IPS-15b (cell line): ENCODE measurements around the gene LRRC4C.

Experiments used
- H3K27me3 ChIP-seq: one replicate; pipeline ENCODE4 v1.6.1; 2013; ENCODE audit warnings: low read length; ENCODE audit not compliant: control insufficient read depth, insufficient read depth
- H3K36me3 ChIP-seq: one replicate; pipeline ENCODE4 v1.6.1; 2013; ENCODE audit warnings: low read length; ENCODE audit not compliant: control insufficient read depth, insufficient read depth
- H3K4me1 ChIP-seq: one replicate; pipeline ENCODE4 v1.6.1; 2013; ENCODE audit warnings: mild to moderate bottlenecking, low read length; ENCODE audit not compliant: control insufficient read depth, insufficient read depth
- H3K4me3 ChIP-seq: one replicate; pipeline ENCODE4 v1.5.1; 2013; ENCODE audit warnings: low read depth, low read length
- H3K9ac ChIP-seq: one replicate; pipeline ENCODE4 v1.6.1; 2013; ENCODE audit warnings: low read depth, mild to moderate bottlenecking, low read length
- H3K9me3 ChIP-seq: one replicate; pipeline ENCODE4 v1.6.1; 2013; ENCODE audit warnings: mild to moderate bottlenecking, low read length; ENCODE audit not compliant: control insufficient read depth, insufficient read depth

Gene LRRC4C

DNA sequence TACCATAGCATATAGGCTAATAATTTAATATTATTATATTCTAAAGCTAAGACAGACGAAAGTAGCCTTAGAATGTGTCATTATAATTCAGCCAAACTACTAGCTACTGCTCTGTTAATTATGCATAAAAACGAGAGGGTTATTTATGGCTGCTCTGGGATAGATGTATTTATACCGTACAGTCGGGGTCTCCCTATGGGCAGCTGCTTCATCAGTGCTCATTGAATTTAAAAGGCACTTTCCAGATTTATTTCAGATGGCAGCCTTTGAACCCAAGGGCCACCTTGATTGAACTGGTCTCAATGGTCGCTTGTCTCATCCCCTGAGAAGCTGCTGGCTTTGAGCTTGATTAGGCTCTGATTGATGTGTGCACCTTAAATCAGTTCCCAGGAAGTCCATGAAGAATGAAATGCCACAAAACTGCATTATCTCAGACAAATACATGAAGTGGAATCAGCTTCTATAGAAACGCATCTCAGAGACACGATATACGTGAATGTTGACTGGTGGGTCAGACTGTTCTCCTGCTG lies 377.6 kb downstream of the LRRC4C start:
- H3K27me3 ChIP-seq = no peaks in the 10 kb centered on the region
- no peaks in the 10 kb centered on the region for H3K4me1 ChIP-seq
- H3K9ac ChIP-seq = no peak overlapping the region
- no peaks in the 10 kb centered on the region for H3K9me3 ChIP-seq
- no peaks in the 10 kb centered on the region for H3K36me3 ChIP-seq
- no peak overlapping the region for H3K4me3 ChIP-seq

DNA sequence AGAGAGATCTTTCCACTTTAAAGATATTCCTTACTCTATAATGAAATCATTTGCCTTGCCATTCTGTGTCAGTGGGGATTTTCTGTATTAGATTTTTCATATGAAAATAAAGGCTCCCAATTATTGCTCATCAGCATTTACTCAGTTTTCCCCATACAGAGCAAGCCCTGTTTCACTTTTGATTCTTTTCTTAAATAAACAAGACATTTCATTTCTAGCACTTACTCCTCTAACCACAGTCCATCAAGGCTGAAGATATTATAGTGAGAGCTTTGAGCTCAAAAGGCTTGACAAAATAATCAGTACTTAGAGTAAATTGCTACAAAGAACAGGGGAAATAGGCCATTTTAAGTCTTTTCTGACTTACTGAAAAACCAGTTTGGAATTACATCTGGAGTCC lies 385.1 kb downstream of the LRRC4C start:
- Histone ChIP-seq H3K9me3 (no peaks in the 10 kb centered on the region), H3K9ac (no peak overlapping the region), H3K4me3 (no peak overlapping the region), H3K36me3 (no peaks in the 10 kb centered on the region), H3K4me1 (no peaks in the 10 kb centered on the region), H3K27me3 (no peaks in the 10 kb centered on the region)

DNA sequence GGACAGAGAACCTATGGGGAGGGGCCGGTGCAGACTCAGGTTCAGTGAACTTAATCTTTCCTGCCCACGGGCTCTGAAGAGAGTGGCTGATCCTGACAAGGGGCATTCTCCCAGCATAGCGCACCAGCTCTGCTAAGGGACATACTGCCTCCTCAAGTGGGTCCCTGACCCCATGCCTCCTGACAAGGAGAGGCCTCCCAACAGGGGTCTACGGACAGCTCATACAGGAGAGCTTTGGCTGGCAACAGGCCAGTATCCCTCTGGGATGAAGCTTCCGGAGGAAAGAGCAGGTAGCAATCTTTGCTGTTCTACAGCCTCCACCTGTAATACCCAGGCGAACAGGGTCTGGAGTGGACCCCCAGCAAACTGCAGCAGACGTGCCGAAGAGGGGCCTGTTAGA lies 394.0 kb downstream of the LRRC4C start:
- no peaks in the 10 kb centered on the region for H3K9me3 ChIP-seq
- H3K36me3 ChIP-seq = no peaks in the 10 kb centered on the region
- no peaks in the 10 kb centered on the region for H3K4me1 ChIP-seq
- no peaks in the 10 kb centered on the region for H3K27me3 ChIP-seq
- no peak overlapping the region for H3K9ac ChIP-seq
- no peak overlapping the region for H3K4me3 ChIP-seq

DNA sequence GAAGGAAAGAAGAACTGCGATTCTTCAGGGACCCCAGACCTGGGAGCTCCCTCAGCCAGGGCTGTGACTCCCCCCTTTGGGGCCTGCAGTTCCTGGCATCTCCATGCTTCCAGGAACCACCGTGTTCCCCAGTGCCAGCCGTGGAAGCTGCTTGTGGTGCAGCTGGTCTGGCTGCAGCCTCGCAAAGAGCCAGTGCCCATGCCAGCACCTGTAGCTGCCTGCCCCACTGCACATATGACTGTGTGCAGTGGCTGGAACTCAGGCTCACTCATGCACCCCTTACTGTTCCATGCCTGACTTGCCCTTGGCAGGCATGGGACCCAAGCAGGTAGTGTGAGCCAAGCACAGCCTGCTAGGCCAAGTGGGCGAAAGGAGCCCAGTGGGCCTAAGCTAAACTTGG lies 401.3 kb downstream of the LRRC4C start:
- Histone ChIP-seq H3K9me3 (no peaks in the 10 kb centered on the region), H3K36me3 (no peaks in the 10 kb centered on the region), H3K27me3 (no peaks in the 10 kb centered on the region), H3K9ac (no peak overlapping the region), H3K4me3 (no peak overlapping the region), H3K4me1 (no peaks in the 10 kb centered on the region)

DNA sequence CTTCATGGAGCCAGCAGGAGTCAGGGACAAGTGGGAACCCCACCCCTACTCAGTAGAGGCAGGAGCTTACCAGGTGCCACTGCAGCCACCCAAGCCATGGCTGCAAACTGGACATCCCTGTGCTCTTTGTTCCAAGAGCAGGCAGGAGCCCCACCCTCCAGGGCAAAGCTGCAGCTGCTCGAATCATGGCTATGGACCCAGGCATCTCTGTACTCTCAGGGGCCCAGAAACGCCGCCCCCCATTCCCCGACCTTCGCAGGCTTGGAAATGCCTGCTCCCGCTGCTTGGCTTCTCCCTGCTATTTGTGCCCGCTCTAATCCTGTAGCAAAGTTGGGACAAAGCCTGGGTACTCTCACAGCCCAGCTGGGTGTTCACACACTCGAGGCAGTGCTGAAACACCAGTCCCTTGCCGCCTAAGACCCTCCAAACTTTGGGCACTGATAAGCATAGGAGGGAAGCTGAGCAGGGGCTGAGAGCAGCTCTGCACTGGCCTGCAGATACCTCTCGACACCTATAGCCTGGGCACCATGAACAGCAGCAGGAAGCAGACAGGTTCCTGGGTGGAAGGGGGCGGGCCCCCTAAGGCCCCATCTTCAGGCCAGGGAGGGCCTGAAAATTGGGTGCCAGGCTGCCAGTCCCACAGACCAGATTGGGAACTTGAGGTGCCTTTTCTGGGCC lies 402.4 kb downstream of the LRRC4C start:
- Histone ChIP-seq H3K4me3 (no peak overlapping the region), H3K27me3 (no peaks in the 10 kb centered on the region), H3K4me1 (no peaks in the 10 kb centered on the region), H3K36me3 (no peaks in the 10 kb centered on the region), H3K9ac (no peak overlapping the region), H3K9me3 (no peaks in the 10 kb centered on the region)

DNA sequence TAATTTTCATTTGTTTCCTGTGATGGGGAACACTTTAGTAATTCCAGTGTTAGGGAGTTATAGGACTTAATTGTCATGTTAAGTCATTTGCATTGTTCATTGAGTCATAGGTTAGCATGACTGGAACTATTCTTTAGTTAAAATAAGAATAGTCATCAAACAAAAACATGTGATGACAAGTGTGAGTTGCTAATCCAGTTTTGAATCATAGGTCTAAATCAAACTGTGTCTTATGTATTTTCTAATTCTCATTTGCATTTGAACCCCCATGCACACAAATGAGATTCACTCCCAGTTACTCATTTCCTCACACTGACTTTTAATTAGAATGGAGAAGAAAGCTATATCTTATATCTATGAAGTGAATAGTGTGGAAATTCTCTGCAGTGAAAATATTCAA lies 405.6 kb downstream of the LRRC4C start:
- Histone ChIP-seq H3K9ac (no peak overlapping the region), H3K4me3 (no peak overlapping the region), H3K27me3 (no peaks in the 10 kb centered on the region), H3K9me3 (no peaks in the 10 kb centered on the region), H3K36me3 (no peaks in the 10 kb centered on the region), H3K4me1 (no peaks in the 10 kb centered on the region)

DNA sequence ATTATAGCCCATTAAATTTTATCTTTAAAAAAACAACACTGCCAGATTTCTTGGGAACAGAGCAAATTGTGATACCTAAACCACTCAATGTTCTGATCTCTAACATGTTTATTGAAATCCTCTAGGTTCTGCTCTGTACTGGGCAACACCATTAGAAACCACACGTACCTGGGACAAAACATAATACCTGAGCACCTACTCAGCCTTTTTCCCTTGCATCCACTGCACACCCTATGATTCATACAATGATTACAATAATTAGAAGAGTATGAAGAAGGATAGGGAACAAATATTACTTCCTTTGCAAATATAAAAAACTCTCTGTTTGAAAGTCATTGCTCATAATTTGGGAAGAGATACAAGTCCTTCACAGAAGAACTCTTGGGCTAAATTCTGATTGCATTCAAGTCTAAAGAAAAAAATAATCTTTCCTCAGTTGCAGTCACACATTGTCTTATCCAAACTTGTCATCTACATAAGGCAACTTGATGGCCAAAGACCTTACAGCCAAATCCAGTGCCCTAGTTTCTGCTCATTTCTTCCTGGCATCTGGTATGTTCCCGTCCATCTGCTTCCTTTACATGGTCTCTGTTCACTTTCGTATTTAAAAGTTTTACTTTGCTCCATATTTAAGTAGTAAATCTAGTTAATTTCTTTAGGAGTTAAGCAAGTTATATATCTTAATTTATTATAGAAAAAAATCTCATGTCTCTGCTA lies 407.4 kb downstream of the LRRC4C start:
- Histone ChIP-seq H3K9me3 (no peaks in the 10 kb centered on the region), H3K4me1 (no peaks in the 10 kb centered on the region), H3K4me3 (no peak overlapping the region), H3K27me3 (no peaks in the 10 kb centered on the region), H3K36me3 (no peaks in the 10 kb centered on the region), H3K9ac (no peak overlapping the region)

DNA sequence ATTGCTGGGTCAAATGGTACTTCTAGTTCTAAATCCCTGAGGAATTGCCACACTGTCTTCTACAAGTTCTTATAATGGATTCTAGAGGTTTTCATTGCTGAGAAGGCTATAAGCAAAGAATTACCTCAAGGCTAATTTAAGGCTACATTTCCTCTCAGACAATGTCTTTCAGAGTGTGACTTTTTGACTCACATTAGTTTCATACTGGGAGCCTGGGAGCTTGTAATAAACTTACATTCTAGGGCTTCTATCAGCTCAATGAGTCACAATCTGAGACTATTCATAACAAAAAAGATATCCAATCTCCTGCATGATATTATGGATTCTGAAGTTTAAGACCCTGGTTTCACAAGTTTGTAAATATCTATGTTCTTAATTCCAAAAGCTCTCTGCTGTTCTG lies 408.7 kb downstream of the LRRC4C start:
- Histone ChIP-seq H3K4me1 (no peaks in the 10 kb centered on the region), H3K36me3 (no peaks in the 10 kb centered on the region), H3K4me3 (no peak overlapping the region), H3K9me3 (no peaks in the 10 kb centered on the region), H3K27me3 (no peaks in the 10 kb centered on the region), H3K9ac (no peak overlapping the region)

DNA sequence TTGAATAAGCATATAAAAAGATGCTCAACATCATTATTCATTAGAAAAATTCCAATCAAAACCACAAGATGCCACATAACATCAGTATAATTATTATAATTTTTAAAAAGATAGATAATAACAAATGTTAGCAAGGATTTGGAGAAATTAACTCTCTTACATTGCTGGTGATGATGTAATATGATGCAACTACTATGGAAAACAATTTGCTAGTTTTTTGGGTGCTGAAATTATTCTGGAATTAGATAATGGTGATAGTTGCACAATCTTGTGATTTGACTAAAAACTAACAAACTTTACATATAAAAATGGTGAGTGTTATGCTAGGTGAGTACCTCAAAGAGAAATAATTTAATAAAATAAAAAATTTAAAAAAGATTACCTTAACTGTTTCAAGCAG lies 412.2 kb downstream of the LRRC4C start:
- Histone ChIP-seq H3K4me1 (peaks cover 10% of the 10 kb centered on the region), H3K4me3 (no peak overlapping the region), H3K36me3 (no peaks in the 10 kb centered on the region), H3K9me3 (no peaks in the 10 kb centered on the region), H3K27me3 (no peaks in the 10 kb centered on the region), H3K9ac (no peak overlapping the region)

DNA sequence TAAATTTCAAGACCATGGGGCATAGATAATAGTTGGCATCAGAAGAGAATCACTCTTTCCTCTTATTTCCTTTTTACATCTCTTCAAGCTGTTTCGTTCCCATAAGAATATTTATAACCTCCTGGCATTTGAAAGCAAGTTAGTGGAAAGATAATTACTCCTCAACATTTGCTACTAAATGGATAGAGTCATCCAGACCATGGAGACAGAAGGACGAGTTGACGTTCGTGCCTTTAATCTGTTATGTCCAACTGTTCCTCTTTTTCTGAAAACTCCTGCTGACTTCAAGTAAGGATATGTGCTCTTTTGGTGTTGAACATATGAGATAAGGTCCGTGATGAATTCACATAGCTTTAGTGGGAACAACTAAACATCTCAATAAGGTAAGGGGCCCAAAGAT lies 414.2 kb downstream of the LRRC4C start:
- no peaks in the 10 kb centered on the region for H3K27me3 ChIP-seq
- no peak overlapping the region for H3K4me3 ChIP-seq
- H3K4me1 ChIP-seq = peaks cover 10% of the 10 kb centered on the region
- no peaks in the 10 kb centered on the region for H3K9me3 ChIP-seq
- no peak overlapping the region for H3K9ac ChIP-seq
- no peaks in the 10 kb centered on the region for H3K36me3 ChIP-seq

DNA sequence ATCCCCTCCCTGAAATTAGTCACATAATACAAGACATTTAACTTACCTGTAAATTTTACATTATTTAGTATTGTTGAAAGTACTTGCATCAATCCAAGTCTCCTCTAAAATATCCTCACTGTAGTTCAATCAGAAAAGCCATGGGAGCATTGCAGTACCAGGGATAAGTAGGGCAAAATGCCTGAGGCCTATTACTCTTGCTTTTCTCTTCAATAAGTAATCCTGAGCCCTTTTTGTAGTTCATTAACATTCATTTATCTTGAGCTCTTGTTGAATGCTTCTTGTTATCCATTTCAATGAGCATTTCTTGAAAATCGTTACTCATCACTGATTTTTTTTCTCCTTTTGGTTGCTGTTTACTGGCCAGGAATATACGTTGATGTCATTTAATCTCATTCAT lies 414.7 kb downstream of the LRRC4C start:
- Histone ChIP-seq H3K9me3 (no peaks in the 10 kb centered on the region), H3K36me3 (no peaks in the 10 kb centered on the region), H3K4me3 (no peak overlapping the region), H3K27me3 (no peaks in the 10 kb centered on the region), H3K4me1 (peaks cover 10% of the 10 kb centered on the region), H3K9ac (no peak overlapping the region)

DNA sequence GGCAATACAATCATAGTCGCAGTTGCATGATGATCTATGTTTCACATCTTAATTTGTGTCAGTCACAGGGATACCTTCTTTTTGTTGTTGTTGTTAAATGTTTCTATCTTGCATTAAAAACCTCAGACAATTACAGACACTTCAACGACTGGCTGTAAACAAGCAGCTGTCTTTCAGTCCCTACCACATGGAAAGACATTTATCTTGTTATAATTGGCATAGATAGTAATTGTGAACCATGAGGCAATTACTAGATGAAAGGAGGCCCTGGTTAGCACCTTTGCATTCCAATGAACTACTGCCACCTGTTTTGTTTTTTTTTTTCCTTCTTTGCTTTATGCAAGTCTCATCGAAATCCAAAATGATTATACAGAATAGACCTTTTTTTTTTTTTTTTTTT lies 416.8 kb downstream of the LRRC4C start:
- Histone ChIP-seq H3K9ac (no peak overlapping the region), H3K9me3 (no peaks in the 10 kb centered on the region), H3K4me1 (peaks cover 10% of the 10 kb centered on the region), H3K4me3 (no peak overlapping the region), H3K27me3 (no peaks in the 10 kb centered on the region), H3K36me3 (no peaks in the 10 kb centered on the region)
